SK-N-SH (cell line): ENCODE measurements around the gene TOR1A. TPM values are rescaled to one million over a fixed set of nuclear protein-coding genes. Genes with fewer than 3 reads are reported as not detected.

ENCODE experiments used
- CTCF ChIA-PET: fragments of 300-600, 350-600 bp; formaldehyde crosslinking; extraction: SDS; loops from one replicate; lab custom pipeline; 2021; lab: Yijun Ruan, JAX
- POLR2A ChIA-PET: fragments of 350-600 bp; sonication (Branson Sonifier 250); formaldehyde crosslinking; extraction: SDS; loops from one replicate; lab custom pipeline; 2020; ENCODE audit warnings: antibody characterized with exemption, inconsistent platforms; lab: Yijun Ruan, JAX
- DNase-seq: peaks from one replicate; pipeline ENCODE4 v3.0.0; 2012
- H2AFZ ChIP-seq: fragments of 200-600 bp; sonication (generic); 2 replicates; pipeline ENCODE4 v1.8.1; 2016; ENCODE audit warnings: antibody characterized with exemption, mild to moderate bottlenecking, low read depth
- H3F3A ChIP-seq: fragments of 200-600 bp; sonication (generic); replicated peaks from 2 replicates; pipeline ENCODE3; 2016; ENCODE audit warnings: antibody characterized with exemption, mild to moderate bottlenecking; ENCODE audit not compliant: insufficient read depth
- H3K27ac ChIP-seq, 2 experiments: fragments of 200-500 bp in 1 of 2; fragments of 200-600 bp in 1 of 2; sonication (Bioruptor generic) in 1 of 2; sonication (generic), shearing (Covaris generic) in 1 of 2; 2 replicates each; pipeline versions ENCODE4 v1.5.1 to v1.6.1; 2014 to 2016; ENCODE audit warnings: low read depth in 2 of 2, inconsistent platforms in 1 of 2, low read length in 1 of 2, mild to moderate bottlenecking in 1 of 2, mixed read lengths in 1 of 2
- H3K27me3 ChIP-seq: fragments of 200-600 bp; sonication (generic), shearing (Covaris generic); 2 replicates; pipeline ENCODE4 v1.6.1; 2016; ENCODE audit warnings: mixed run types; ENCODE audit not compliant: insufficient read depth
- H3K36me3 ChIP-seq, 2 experiments: fragments of 200-500 bp in 1 of 2; fragments of 200-600 bp in 1 of 2; sonication (Bioruptor generic) in 1 of 2; sonication (generic) in 1 of 2; replicated peaks in 1 of 2; 2 replicates each; pipeline versions ENCODE3 to v1.5.1; 2014 to 2016; ENCODE audit warnings: low read length in 1 of 2, mild to moderate bottlenecking in 1 of 2; ENCODE audit not compliant: insufficient read depth in 2 of 2, control insufficient read depth in 1 of 2
- H3K4me1 ChIP-seq, 2 experiments: fragments of 200-500 bp in 1 of 2; fragments of 200-600 bp in 1 of 2; sonication (Bioruptor generic) in 1 of 2; sonication (generic), shearing (Covaris generic) in 1 of 2; 2 replicates each; pipeline versions ENCODE4 v1.5.1 to v1.6.1; 2014 to 2016; ENCODE audit warnings: low read depth in 1 of 2, low read length in 1 of 2, mixed run types in 1 of 2; ENCODE audit not compliant: insufficient read depth in 2 of 2, control insufficient read depth in 1 of 2
- H3K4me2 ChIP-seq: fragments of 200-600 bp; sonication (generic), shearing (Covaris generic); 2 replicates; pipeline ENCODE4 v1.6.1; 2017; ENCODE audit warnings: mixed run types
- H3K4me3 ChIP-seq, 2 experiments: fragments of 200-500 bp in 1 of 2; fragments of 200-600 bp in 1 of 2; sonication (Bioruptor generic) in 1 of 2; sonication (generic), shearing (Covaris generic) in 1 of 2; 2 replicates each; pipeline versions ENCODE4 v1.5.1 to v1.8.1; 2014 to 2016; ENCODE audit warnings: low read depth in 2 of 2, inconsistent platforms in 1 of 2, low read length in 1 of 2, mild to moderate bottlenecking in 1 of 2, mixed read lengths in 1 of 2, moderate library complexity in 1 of 2
- H3K79me2 ChIP-seq: fragments of 200-600 bp; sonication (generic); 2 replicates; pipeline ENCODE4 v1.8.1; 2017; ENCODE audit warnings: mild to moderate bottlenecking; ENCODE audit not compliant: insufficient read depth
- H3K9ac ChIP-seq: fragments of 200-600 bp; sonication (generic); 2 replicates; pipeline ENCODE4 v1.6.1; 2017; ENCODE audit warnings: mixed run types
- H3K9me2 ChIP-seq: fragments of 200-600 bp; sonication (generic); 2 replicates; pipeline ENCODE4 v1.6.1; 2017; ENCODE audit warnings: mixed run types
- H3K9me3 ChIP-seq: fragments of 200-600 bp; sonication (generic); 2 replicates; pipeline ENCODE4 v1.6.1; 2017; ENCODE audit warnings: mixed run types, mild to moderate bottlenecking, moderate library complexity
- H4K20me1 ChIP-seq: fragments of 200-600 bp; sonication (generic); 2 replicates; pipeline ENCODE4 v1.6.1; 2017; ENCODE audit warnings: mild to moderate bottlenecking, mixed run types; ENCODE audit not compliant: insufficient read depth
- ELF1 ChIP-seq: IDR thresholded peaks from 2 replicates; pipeline ENCODE4 v1.4.0; 2012
- EP300 ChIP-seq, 2 experiments: IDR thresholded peaks; 2 replicates each; pipeline versions ENCODE4 v1.4.0 to v1.6.1; 2012; ENCODE audit warnings: borderline replicate concordance in 1 of 2, low read depth in 1 of 2, low read length in 1 of 2
- EZH2phosphoT487 ChIP-seq: fragments of 200-600 bp; sonication (generic); IDR thresholded peaks from 2 replicates; pipeline ENCODE4 v1.6.1; 2017; ENCODE audit warnings: low read depth, mixed run types, mild to moderate bottlenecking, antibody characterized with exemption, moderate library complexity, borderline replicate concordance
- FOXJ3 ChIP-seq: sonication (generic); formaldehyde crosslinking; IDR thresholded peaks from 2 replicates; pipeline ENCODE4 v1.5.1; 2020; ENCODE audit warnings: mild to moderate bottlenecking, missing genetic modification reagents
- MAX ChIP-seq: IDR thresholded peaks from 2 replicates; pipeline ENCODE4 v1.4.0; 2012; ENCODE audit warnings: low read depth
- POLR2AphosphoS5 ChIP-seq: IDR thresholded peaks from 2 replicates; pipeline ENCODE4 v1.6.1; 2012; ENCODE audit warnings: low read depth, low read length
- WGBS: methylation state at CpG from one replicate; pipeline ENCODE4 v1.1.6; 2017; ENCODE audit warnings: low lambda C conversion rate; 5-methylcytosine and 5-hydroxymethylcytosine counted together
- polyA plus RNA-seq, 3 experiments: library from polyadenylated mRNA; depleted of rRNA; stranded (reverse); fragments of >200 nt; gene quantifications; 2 replicates each; pipeline ENCODE4 v1.2.3, GENCODE V29; 2012

The TOR1A gene
- polyA plus RNA-seq, 1 of the 3 experiments (the other 2 are of a cell fraction), result 85.3 TPM

GRCh38 chr9:129826344-129826743, 2.4 kb upstream of the TOR1A start:
- H2AFZ ChIP-seq, result no peak overlapping the region
- H3K27ac ChIP-seq, result no peak overlapping the region
- H3K4me3 ChIP-seq, result no peak overlapping the region
- CTCF ChIA-PET, result interaction anchor here (0.9 kb wide), 1 partner anchor 145 kb away, joined by 3 read pairs; no protein-coding TSS in a partner anchor
- no peaks in the 10 kb centered on the region for H3K9me3 ChIP-seq
- H3K9me2 ChIP-seq, result no peaks in the 10 kb centered on the region
- no peak overlapping the region for H3K9ac ChIP-seq
- no peak overlapping the region for H3K4me2 ChIP-seq
- peaks cover 20% of the 10 kb centered on the region for H3F3A ChIP-seq
- no peaks in the 10 kb centered on the region for H3K27me3 ChIP-seq
- H3K4me1 ChIP-seq, result peaks cover 0 to 7% of the 10 kb centered on the region in 2 experiments; a peak in 1 of 4 replicates
- DNase-seq, result no peak
- peaks cover 39 to 48% of the 10 kb centered on the region in 2 experiments for H3K36me3 ChIP-seq
- 87% methylated on average over 6 of the region's 6 CpGs for WGBS
- H4K20me1 ChIP-seq, result no peaks in the 10 kb centered on the region
- TF ChIP-seq EZH2phosphoT487 (no peak), MAX (no peak)
- POLR2A ChIA-PET, result interaction anchor here (1.1 kb wide), 1 partner anchor 8 kb away, joined by 5 read pairs; no protein-coding TSS in a partner anchor
- peaks cover 18% of the 10 kb centered on the region for H3K79me2 ChIP-seq

- ChIA-PET POLR2A (no interaction called here), CTCF (interaction anchor here (0.6 to 1.4 kb wide), 5 partner anchors 12 to 216 kb away, joined by 3 to 5 read pairs (median 3); no protein-coding TSS in a partner anchor)
- H3K4me3 ChIP-seq, result peak overlapping the region; percentile 65 to 76
- H3K27ac ChIP-seq, result peak overlapping the region; percentile 60 to 82; a peak in 3 of 4 replicates
- H3K4me1 ChIP-seq, result peaks cover 0 to 7% of the 10 kb centered on the region in 2 experiments; a peak in 1 of 4 replicates
- TF ChIP-seq EP300 (IDR thresholded peaks at IDR 0.05; ENCODE audit: borderline replicate concordance in 1 of 2, low read depth in 1 of 2, low read length in 1 of 2), result no peak
- peak overlapping the region; percentile 89 for H3K9ac ChIP-seq
- H3K9me2 ChIP-seq, result no peaks in the 10 kb centered on the region
- no peak overlapping the region for H2AFZ ChIP-seq
- H3K79me2 ChIP-seq, result peaks cover 28% of the 10 kb centered on the region
- no peaks in the 10 kb centered on the region for H3K27me3 ChIP-seq
- H3K9me3 ChIP-seq, result no peaks in the 10 kb centered on the region
- H3K36me3 ChIP-seq, result peaks cover 22 to 46% of the 10 kb centered on the region in 2 experiments
- peaks cover 20% of the 10 kb centered on the region for H3F3A ChIP-seq
- peak; percentile 76 for DNase-seq
- WGBS, result under 1% methylated on average over 12 of the region's 15 CpGs
- peak overlapping the region; percentile 72; the same call in 1 of the 2 replicates for H3K4me2 ChIP-seq
- no peaks in the 10 kb centered on the region for H4K20me1 ChIP-seq
Observed at GRCh38 chr9:129823542-129823934, 398 bp downstream of the TOR1A start.

- Histone ChIP-seq H3F3A (peaks cover 17% of the 10 kb centered on the region), H3K27ac (peak overlapping the region in 1 of 2 experiments; percentile 39; a peak in 1 of 4 replicates), H3K9ac (peak overlapping the region; percentile 77), H2AFZ (no peak overlapping the region), H3K36me3 (peaks cover 25 to 48% of the 10 kb centered on the region in 2 experiments), H3K4me3 (peak overlapping the region; percentile 65 to 66), H3K9me2 (no peaks in the 10 kb centered on the region), H4K20me1 (no peaks in the 10 kb centered on the region), H3K9me3 (no peaks in the 10 kb centered on the region), H3K79me2 (peaks cover 28% of the 10 kb centered on the region), H3K4me1 (peaks cover 0 to 7% of the 10 kb centered on the region in 2 experiments; a peak in 1 of 4 replicates), H3K27me3 (no peaks in the 10 kb centered on the region), H3K4me2 (peak overlapping the region; percentile 95)
- no peak for TF ChIP-seq FOXJ3
- TF ChIP-seq ELF1, result 0 out of 2 replicates have a peak, but pooled peaks have one; percentile 26
- peak; percentile 38; the same call in 1 of the 2 replicates for TF ChIP-seq POLR2AphosphoS5
- CTCF ChIA-PET, result interaction anchor here (1.0 to 1.4 kb wide), 3 partner anchors 61 to 85 kb away, joined by 3 to 5 read pairs (median 5); no protein-coding TSS in a partner anchor
- no peak for DNase-seq
- 38% methylated on average over 15 of the region's 26 CpGs for WGBS
- POLR2A ChIA-PET, result no interaction called here
Observed at GRCh38 chr9:129822898-129823541, 916 bp downstream of the TOR1A start.
